ENCODE measurements around the gene RAB33A.

Gene RAB33A

GRCh38 chrX:130167040-130167439, 4.7 kb upstream of the RAB33A start:
- no peak for DNase-seq (ENCODE audit: low read depth in 1 of 2, low spot score in 1 of 2)
- Histone ChIP-seq H3K4me3 (replicated peaks; ENCODE audit: insufficient read depth, low read length) (peak overlapping the region; percentile 60; the same call in 1 of the 2 replicates), H3K27me3 (ENCODE audit: insufficient read depth, poor library complexity, severe bottlenecking) (no peaks in the 10 kb centered on the region), H3K27ac (replicated peaks) (no peak overlapping the region)
- no peak for TF ChIP-seq GABPA (IDR thresholded peaks at IDR 0.05; ENCODE audit: low read depth)
- TF ChIP-seq SPI1 (IDR thresholded peaks at IDR 0.05; ENCODE audit: borderline replicate concordance, low read depth): no peak
- TF ChIP-seq CTCF (IDR thresholded peaks at IDR 0.05; ENCODE audit: insufficient read depth, low read length): no peak
- no peak for TF ChIP-seq REST (IDR thresholded peaks at IDR 0.05; ENCODE audit: insufficient replicate concordance, low read depth)
- no peak for TF ChIP-seq POLR2AphosphoS5 (IDR thresholded peaks at IDR 0.05; ENCODE audit: low read depth)

GRCh38 chrX:130170752-130171445, 863 bp upstream of the RAB33A start:
- Histone ChIP-seq H3K27me3 (ENCODE audit: insufficient read depth, poor library complexity, severe bottlenecking) (no peaks in the 10 kb centered on the region), H3K27ac (replicated peaks) (peak overlapping the region; percentile 80), H3K4me3 (replicated peaks; ENCODE audit: insufficient read depth, low read length) (peak overlapping the region; percentile 52)
- TF ChIP-seq CTCF (IDR thresholded peaks at IDR 0.05; ENCODE audit: insufficient read depth, low read length) (no peak), REST (IDR thresholded peaks at IDR 0.05; ENCODE audit: insufficient replicate concordance, low read depth) (no peak), GABPA (IDR thresholded peaks at IDR 0.05; ENCODE audit: low read depth) (no peak), POLR2AphosphoS5 (IDR thresholded peaks at IDR 0.05; ENCODE audit: low read depth) (no peak), SPI1 (IDR thresholded peaks at IDR 0.05; ENCODE audit: borderline replicate concordance, low read depth) (no peak)
- DNase-seq (ENCODE audit: low read depth in 1 of 2, low spot score in 1 of 2): peak; percentile 36 to 62

GRCh38 chrX:130172127-130172845, 524 bp downstream of the RAB33A start:
- H3K27ac ChIP-seq (replicated peaks): peak overlapping the region; percentile 80

More at GRCh38 chrX:130172127-130172845, 524 bp downstream of the RAB33A start:
- DNase-seq (ENCODE audit: low read depth in 1 of 2, low spot score in 1 of 2): no peak
- Histone ChIP-seq H3K4me3 (replicated peaks; ENCODE audit: insufficient read depth, low read length) (peak overlapping the region; percentile 52), H3K27me3 (ENCODE audit: insufficient read depth, poor library complexity, severe bottlenecking) (no peaks in the 10 kb centered on the region)
- TF ChIP-seq GABPA (IDR thresholded peaks at IDR 0.05; ENCODE audit: low read depth) (no peak), REST (IDR thresholded peaks at IDR 0.05; ENCODE audit: insufficient replicate concordance, low read depth) (no peak), CTCF (IDR thresholded peaks at IDR 0.05; ENCODE audit: insufficient read depth, low read length) (no peak), SPI1 (IDR thresholded peaks at IDR 0.05; ENCODE audit: borderline replicate concordance, low read depth) (no peak), POLR2AphosphoS5 (IDR thresholded peaks at IDR 0.05; ENCODE audit: low read depth) (no peak)

Measured in HL-60 (cell line).